A549 (cell line): ENCODE measurements around the gene RPTOR. TPM values are rescaled to one million over a fixed set of nuclear protein-coding genes. Genes with fewer than 3 reads are reported as not detected.

Experiments
- ATAC-seq, 2 experiments: fragments of 200-7000 bp in 1 of 2; fragments of >200 bp in 1 of 2; cut with Nextera tagmentation in 1 of 2; cut with Tn5 transposase in 1 of 2; 3 replicates each; pipeline versions ENCODE4 v1.8.0 to v1.9.1; 2018 to 2020; ENCODE audit warnings: mild to moderate bottlenecking in 1 of 2, moderate library complexity in 1 of 2
- CTCF ChIA-PET: fragments of 300-600 bp; sonication (Branson Sonifier 250); formaldehyde crosslinking; extraction: SDS; loops from one replicate; lab custom pipeline; 2021; ENCODE audit warnings: antibody characterized with exemption, inconsistent platforms; lab: Yijun Ruan, JAX
- POLR2A ChIA-PET: fragments of 350-600 bp; formaldehyde crosslinking; extraction: SDS; loops from one replicate; lab custom pipeline; 2021; ENCODE audit warnings: antibody characterized with exemption, inconsistent platforms; lab: Yijun Ruan, JAX
- DNase-seq, 2 experiments: peaks; one replicate each; pipeline versions ENCODE4 v3.0.0 to v3.0.0-alpha.2; 2011 to 2016; ENCODE audit warnings: low read depth in 1 of 2, low spot score in 1 of 2
- FAIRE-seq: peaks from 2 replicates; lab custom pipeline; 2011; peaks lifted over from hg19 to GRCh38; lab: Jason Lieb, UNC
- H3K27ac ChIP-seq, 2 experiments: fragments of >200 bp; sonication (Bioruptor Twin); formaldehyde crosslinking; 3 replicates each; pipeline ENCODE4 v1.5.1; 2016 to 2017
- H3K4me1 ChIP-seq: fragments of >200 bp; sonication (Bioruptor Twin); formaldehyde crosslinking; 3 replicates; pipeline ENCODE4 v1.6.1; 2016
- H3K4me2 ChIP-seq: fragments of >200 bp; sonication (Bioruptor Twin); formaldehyde crosslinking; 3 replicates; pipeline ENCODE4 v1.6.1; 2016
- H3K4me3 ChIP-seq: fragments of >200 bp; sonication (Bioruptor Twin); formaldehyde crosslinking; 3 replicates; pipeline ENCODE4 v1.5.1; 2016
- H3K9me3 ChIP-seq: fragments of >200 bp; sonication (Bioruptor Twin); formaldehyde crosslinking; 3 replicates; pipeline ENCODE4 v1.6.1; 2016
- CEBPB ChIP-seq, 2 experiments: fragments of >200 bp in 1 of 2; sonication (Bioruptor Twin) in 1 of 2; formaldehyde crosslinking in 1 of 2; IDR thresholded peaks; 2 replicates each; pipeline ENCODE4 v1.6.1; 2012 to 2016
- ESRRA ChIP-seq: fragments of 150-350 bp; IDR thresholded peaks from 2 replicates; pipeline ENCODE4 v1.6.1; 2014; ENCODE audit warnings: mild to moderate bottlenecking, low read length, borderline replicate concordance
- JUNB ChIP-seq: fragments of >200 bp; sonication (Bioruptor Twin); formaldehyde crosslinking; IDR thresholded peaks from 2 replicates; pipeline ENCODE4 v1.6.1; 2016
- KDM1A ChIP-seq: fragments of 200-600 bp; sonication (generic); IDR thresholded peaks from 2 replicates; pipeline ENCODE4 v1.6.1; 2016; ENCODE audit warnings: low read depth, mild to moderate bottlenecking
- NFE2L2 ChIP-seq: fragments of 150-350 bp; conservative IDR thresholded peaks from 2 replicates; pipeline ENCODE4 v1.6.1; 2014; ENCODE audit warnings: low read length
- NPAS2 ChIP-seq: fragments of 250-450 bp; sonication (Bioruptor Pico); IDR thresholded peaks from 2 replicates; pipeline ENCODE4 v1.8.0; 2022; ENCODE audit warnings: mild to moderate bottlenecking, moderate library complexity, borderline replicate concordance
- POLR2A ChIP-seq: IDR thresholded peaks from 2 replicates; pipeline ENCODE4 v1.6.1; 2012; ENCODE audit warnings: mild to moderate bottlenecking, low read length
- RAD21 ChIP-seq, 2 experiments: fragments of >200 bp in 1 of 2; sonication (Bioruptor Twin) in 1 of 2; formaldehyde crosslinking in 1 of 2; IDR thresholded peaks in 1 of 2; conservative IDR thresholded peaks in 1 of 2; 2 replicates in 1 of 2; 3 replicates in 1 of 2; pipeline ENCODE4 v1.6.1; 2012 to 2018; ENCODE audit warnings: inconsistent platforms in 1 of 2
- RARB ChIP-seq: fragments of 250-450 bp; sonication (Bioruptor Pico); IDR thresholded peaks from 2 replicates; pipeline ENCODE4 v1.8.0; 2021; ENCODE audit warnings: mild to moderate bottlenecking, moderate library complexity
- RFX5 ChIP-seq: fragments of 450-650 bp; IDR thresholded peaks from 2 replicates; pipeline ENCODE4 v1.7.1; 2014; ENCODE audit warnings: antibody characterized with exemption, mild to moderate bottlenecking, moderate library complexity
- RNF2 ChIP-seq: fragments of 200-600 bp; sonication (generic); IDR thresholded peaks from 2 replicates; pipeline ENCODE4 v1.6.1; 2016; ENCODE audit warnings: low read depth, mild to moderate bottlenecking, antibody characterized with exemption, moderate library complexity, borderline replicate concordance
- TFCP2L1 ChIP-seq: fragments of 250-450 bp; sonication (Bioruptor Pico); IDR thresholded peaks from 2 replicates; pipeline ENCODE4 v1.5.0; 2021; ENCODE audit warnings: mild to moderate bottlenecking
- ZC3H11A ChIP-seq: fragments of 450-650 bp; IDR thresholded peaks from 2 replicates; pipeline ENCODE4 v1.6.1; 2014; ENCODE audit warnings: antibody characterized with exemption, mild to moderate bottlenecking
- ZNF302 ChIP-seq: fragments of 250-450 bp; sonication (Bioruptor Pico); IDR thresholded peaks from 2 replicates; pipeline ENCODE4 v1.9.0; 2021; ENCODE audit warnings: inconsistent platforms, mild to moderate bottlenecking, moderate library complexity
- ZSCAN20 ChIP-seq: fragments of 250-450 bp; sonication (Bioruptor Pico); IDR thresholded peaks from 2 replicates; pipeline ENCODE4 v1.8.0; 2022; ENCODE audit warnings: mild to moderate bottlenecking, moderate library complexity
- WGBS: methylation state at CpG from one replicate; pipeline ENCODE4 v1.1.6; 2017; ENCODE audit errors: missing lambda C conversion rate; 5-methylcytosine and 5-hydroxymethylcytosine counted together
- polyA plus RNA-seq, 4 experiments: library from polyadenylated mRNA; depleted of rRNA in 3 of 4; stranded (reverse); fragments of >200 nt; fragmentation: RNase III in 1 of 4; extraction: RNeasy Plus Mini Kit Qiagen cat#74134 plus additional on column Dnase treatment in 1 of 4; gene quantifications; 2 replicates in 3 of 4; 3 replicates in 1 of 4; pipeline ENCODE4 v1.2.3, GENCODE V29; 2011 to 2017
- TF ChIP-seq, protein P1 (sequence below): fragments of >200 bp; sonication (Bioruptor Twin); formaldehyde crosslinking; IDR thresholded peaks from 3 replicates; pipeline ENCODE4 v1.6.1; 2016
- TF ChIP-seq, protein P2 (sequence below): fragments of 150-350 bp; IDR thresholded peaks from 2 replicates; pipeline ENCODE4 v1.6.1; 2014; ENCODE audit warnings: low read depth, mild to moderate bottlenecking, low read length
- TF ChIP-seq, protein P3 (sequence below): fragments of 250-450 bp; sonication (Bioruptor Pico); IDR thresholded peaks from 2 replicates; pipeline ENCODE4 v1.5.0; 2020; ENCODE audit warnings: low read depth, mild to moderate bottlenecking, moderate library complexity

Gene RPTOR
- polyA plus RNA-seq, 2 of the 4 experiments (the other 2 are of a cell fraction): 10.8 to 27.1 TPM

DNA sequence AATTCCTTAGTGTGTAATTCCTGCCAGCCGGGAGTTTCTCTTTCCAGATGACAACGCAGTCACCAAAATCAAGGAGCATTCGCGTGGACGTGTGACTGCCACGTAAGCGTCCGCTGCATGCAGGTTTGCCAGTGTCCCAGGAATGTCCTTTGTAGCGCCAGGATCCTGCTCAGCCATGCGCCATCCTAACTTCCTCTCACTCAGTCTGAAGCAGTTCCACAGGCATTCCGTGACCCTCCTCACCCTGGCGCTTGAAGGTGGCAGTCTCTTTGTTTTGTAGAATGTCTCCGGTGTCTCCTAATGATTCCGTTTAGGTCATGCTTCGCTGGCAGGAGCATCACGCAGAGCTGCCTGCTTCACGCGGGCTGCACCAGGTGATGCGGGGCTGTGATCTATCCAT lies 88.6 kb downstream of the RPTOR start:
- Histone ChIP-seq H3K4me3 (no peak overlapping the region), H3K4me2 (no peak overlapping the region), H3K9me3 (no peaks in the 10 kb centered on the region), H3K27ac (no peak overlapping the region), H3K4me1 (no peaks in the 10 kb centered on the region)
- ChIA-PET CTCF (interaction anchor here (0.7 to 1.7 kb wide), 2 partner anchors 57 to 166 kb away, joined by 4 read pairs; no protein-coding TSS in a partner anchor), POLR2A (no interaction called here)
- TF ChIP-seq, protein P1, sequence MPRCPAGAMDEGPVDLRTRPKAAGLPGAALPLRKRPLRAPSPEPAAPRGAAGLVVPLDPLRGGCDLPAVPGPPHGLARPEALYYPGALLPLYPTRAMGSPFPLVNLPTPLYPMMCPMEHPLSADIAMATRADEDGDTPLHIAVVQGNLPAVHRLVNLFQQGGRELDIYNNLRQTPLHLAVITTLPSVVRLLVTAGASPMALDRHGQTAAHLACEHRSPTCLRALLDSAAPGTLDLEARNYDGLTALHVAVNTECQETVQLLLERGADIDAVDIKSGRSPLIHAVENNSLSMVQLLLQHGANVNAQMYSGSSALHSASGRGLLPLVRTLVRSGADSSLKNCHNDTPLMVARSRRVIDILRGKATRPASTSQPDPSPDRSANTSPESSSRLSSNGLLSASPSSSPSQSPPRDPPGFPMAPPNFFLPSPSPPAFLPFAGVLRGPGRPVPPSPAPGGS: no peak
- TF ChIP-seq ESRRA (no peak), CEBPB (IDR thresholded peaks at IDR 0.05) (no peak), TFCP2L1 (CRISPR knock-in tag) (no peak), POLR2A (no peak), RARB (no peak)
- ATAC-seq (no peak), DNase-seq (no peak), FAIRE-seq (no peak)
- 95% methylated on average over 19 of the region's 19 CpGs for WGBS

DNA sequence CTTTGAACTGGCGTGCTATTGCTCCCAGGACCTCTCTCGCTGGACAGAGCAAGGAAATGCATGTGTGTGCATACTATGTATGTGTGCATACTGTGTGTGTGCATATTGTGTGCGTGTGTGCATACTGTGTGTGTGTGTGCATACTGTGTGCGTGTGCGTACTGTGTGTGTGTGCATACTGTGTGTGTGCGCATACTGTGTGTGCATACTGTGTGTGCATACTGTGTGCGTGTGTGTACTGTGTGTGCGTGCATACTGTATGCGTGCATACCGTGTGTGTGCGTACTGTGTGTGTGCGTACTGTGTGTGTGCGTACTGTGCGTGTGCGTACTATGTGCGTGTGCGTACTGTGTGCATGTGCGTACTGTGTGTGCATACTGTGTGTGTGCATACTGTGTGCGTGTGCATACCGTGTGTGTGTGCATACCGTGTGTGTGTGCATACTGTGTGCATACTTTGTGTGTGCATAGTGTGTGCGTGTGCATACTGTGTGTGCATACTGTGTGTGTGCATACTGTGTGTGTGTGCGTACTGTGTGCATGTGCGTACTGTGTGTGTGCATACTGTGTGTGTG lies 89.4 kb downstream of the RPTOR start:
- DNase-seq (no peak), FAIRE-seq (peak; percentile 84), ATAC-seq (no peak)
- H3K4me3 ChIP-seq: no peak overlapping the region
- ChIA-PET CTCF (interaction anchor here (0.7 to 1.7 kb wide), 4 partner anchors 11 to 207 kb away, joined by 3 to 4 read pairs (median 4); no protein-coding TSS in a partner anchor), POLR2A (no interaction called here)
- no peaks in the 10 kb centered on the region for H3K9me3 ChIP-seq
- H3K4me2 ChIP-seq: no peak overlapping the region
- no peak for TF ChIP-seq NPAS2
- TF ChIP-seq POLR2A: peak; percentile 17; the same call in 1 of the 2 replicates
- no peak for TF ChIP-seq NFE2L2
- TF ChIP-seq KDM1A: peak; percentile 71; the same call in 1 of the 2 replicates
- H3K27ac ChIP-seq: no peak overlapping the region
- 97% methylated on average over 24 of the region's 24 CpGs for WGBS
- H3K4me1 ChIP-seq: no peaks in the 10 kb centered on the region

DNA sequence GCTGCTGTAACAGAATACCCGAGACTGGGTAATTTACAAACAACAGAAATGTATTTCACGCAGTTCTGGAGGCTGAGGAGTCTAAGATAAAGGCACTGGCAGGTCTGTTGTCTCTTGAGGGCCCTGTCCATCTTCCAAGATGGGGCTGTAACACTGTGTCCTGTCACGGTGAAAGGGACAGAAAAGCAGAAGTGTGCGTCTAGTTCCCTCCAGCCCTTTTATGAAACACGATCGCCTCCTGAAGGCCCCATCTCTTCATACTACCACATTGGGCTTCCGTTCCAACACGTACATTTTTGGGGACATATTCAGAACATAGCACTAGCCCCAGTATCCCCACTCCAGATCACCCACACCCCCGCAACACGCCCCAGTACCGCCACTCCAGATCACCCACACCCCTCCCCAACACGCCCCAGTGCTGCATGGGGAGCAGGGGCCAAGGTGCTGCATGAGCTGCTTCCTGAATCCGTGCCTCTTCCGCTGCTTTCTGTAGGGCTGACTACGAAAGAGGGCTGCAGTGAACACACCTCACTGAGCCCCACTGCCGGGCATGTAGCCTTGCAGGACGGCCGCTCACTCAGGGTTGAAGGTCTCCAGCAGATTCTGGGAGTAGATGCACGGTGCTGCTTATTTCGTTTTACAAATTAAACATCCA lies 91.9 kb downstream of the RPTOR start:
- TF ChIP-seq, protein P2, sequence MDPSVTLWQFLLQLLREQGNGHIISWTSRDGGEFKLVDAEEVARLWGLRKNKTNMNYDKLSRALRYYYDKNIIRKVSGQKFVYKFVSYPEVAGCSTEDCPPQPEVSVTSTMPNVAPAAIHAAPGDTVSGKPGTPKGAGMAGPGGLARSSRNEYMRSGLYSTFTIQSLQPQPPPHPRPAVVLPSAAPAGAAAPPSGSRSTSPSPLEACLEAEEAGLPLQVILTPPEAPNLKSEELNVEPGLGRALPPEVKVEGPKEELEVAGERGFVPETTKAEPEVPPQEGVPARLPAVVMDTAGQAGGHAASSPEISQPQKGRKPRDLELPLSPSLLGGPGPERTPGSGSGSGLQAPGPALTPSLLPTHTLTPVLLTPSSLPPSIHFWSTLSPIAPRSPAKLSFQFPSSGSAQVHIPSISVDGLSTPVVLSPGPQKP: no peak
- TF ChIP-seq CEBPB (IDR thresholded peaks at IDR 0.05): no peak
- no peak for TF ChIP-seq RAD21 (conservative IDR thresholded peaks at IDR 0.05 in 1 of 2, IDR thresholded peaks at IDR 0.05 in 1 of 2)
- TF ChIP-seq RFX5: no peak
- no peak for ATAC-seq
- H3K4me2 ChIP-seq: no peak overlapping the region
- FAIRE-seq: no peak
- no peaks in the 10 kb centered on the region for H3K9me3 ChIP-seq
- no peak for DNase-seq
- H3K4me1 ChIP-seq: no peaks in the 10 kb centered on the region
- POLR2A ChIA-PET: no interaction called here
- 92% methylated on average over 20 of the region's 20 CpGs for WGBS
- CTCF ChIA-PET: interaction anchor here (1.3 to 3.6 kb wide), 4 partner anchors 11 to 61 kb away, joined by 3 to 15 read pairs (median 6); no protein-coding TSS in a partner anchor
- H3K27ac ChIP-seq: no peak overlapping the region
- H3K4me3 ChIP-seq: no peak overlapping the region

DNA sequence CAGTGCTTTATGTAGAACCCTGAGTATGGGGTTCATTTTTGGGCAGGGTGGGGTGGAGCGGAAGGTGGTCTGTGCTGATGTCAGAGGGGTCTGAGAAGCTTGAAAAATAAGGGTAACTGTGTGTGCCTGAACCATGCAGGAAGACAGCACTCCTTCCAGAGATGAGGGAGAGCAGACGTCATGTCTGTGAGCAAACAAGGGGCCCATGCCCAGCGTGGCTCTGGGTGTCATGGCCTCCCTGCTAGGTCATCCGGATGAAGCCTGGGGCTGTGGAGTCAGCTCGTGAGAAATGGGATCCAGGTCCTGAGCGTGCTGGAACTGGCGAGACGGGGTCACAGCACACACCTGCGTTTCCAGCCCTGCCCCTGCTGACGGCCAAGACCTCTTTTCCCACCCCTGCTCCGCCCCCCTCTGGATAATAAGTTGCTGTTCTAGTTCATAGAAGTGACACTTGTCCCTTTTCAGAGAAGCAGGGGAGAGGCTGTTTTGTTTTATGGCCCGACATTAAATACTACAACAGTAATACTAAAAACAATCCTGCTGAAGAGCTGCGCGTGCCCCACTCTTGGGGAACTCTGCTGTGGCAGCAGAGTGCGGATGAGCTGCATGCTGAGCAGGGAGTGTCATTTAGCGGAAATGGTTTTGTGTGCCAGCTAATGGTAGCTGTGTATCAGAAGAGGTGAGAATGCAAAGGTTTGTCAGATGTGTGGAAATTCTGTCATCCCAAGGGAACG lies 92.6 kb downstream of the RPTOR start:
- ATAC-seq (no peak), DNase-seq (no peak)
- POLR2A ChIA-PET: no interaction called here
- no peak overlapping the region for H3K4me2 ChIP-seq
- TF ChIP-seq JUNB: no peak
- no peak for TF ChIP-seq ZC3H11A
- no peak for TF ChIP-seq ZSCAN20 (CRISPR knock-in tag)
- TF ChIP-seq, protein P3, sequence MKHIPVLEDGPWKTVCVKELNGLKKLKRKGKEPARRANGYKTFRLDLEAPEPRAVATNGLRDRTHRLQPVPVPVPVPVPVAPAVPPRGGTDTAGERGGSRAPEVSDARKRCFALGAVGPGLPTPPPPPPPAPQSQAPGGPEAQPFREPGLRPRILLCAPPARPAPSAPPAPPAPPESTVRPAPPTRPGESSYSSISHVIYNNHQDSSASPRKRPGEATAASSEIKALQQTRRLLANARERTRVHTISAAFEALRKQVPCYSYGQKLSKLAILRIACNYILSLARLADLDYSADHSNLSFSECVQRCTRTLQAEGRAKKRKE (CRISPR knock-in tag): no peak
- no peak for TF ChIP-seq TFCP2L1 (CRISPR knock-in tag)
- TF ChIP-seq, protein P1: no peak
- TF ChIP-seq ZNF302 (CRISPR knock-in tag): no peak
- no peak for TF ChIP-seq RNF2
- TF ChIP-seq, all 56 proteins: peak for 0
- Histone ChIP-seq H3K4me3 (no peak overlapping the region), H3K4me1 (no peaks in the 10 kb centered on the region), H3K9me3 (no peaks in the 10 kb centered on the region), H3K27ac (no peak overlapping the region)
- CTCF ChIA-PET: interaction anchor here (0.9 to 3.6 kb wide), 5 partner anchors 10 to 291 kb away, joined by 3 to 15 read pairs (median 4); no protein-coding TSS in a partner anchor
- FAIRE-seq: no peak
- 90% methylated on average over 17 of the region's 17 CpGs for WGBS
